Pericardium fibroblast (primary cell): ENCODE data around the gene GORASP2. TPM values are rescaled to one million over a fixed set of nuclear protein-coding genes. Genes with fewer than 3 reads are reported as not detected.

ENCODE experiments used
- total RNA-seq: library from RNA; depleted of rRNA; stranded (reverse); fragments of >200 nt; gene quantifications from 2 replicates; pipeline ENCODE4 v1.2.3, GENCODE V29; 2015

The GORASP2 gene
- total RNA-seq, result 60.9 and 112 TPM in 2 replicates

DNA sequence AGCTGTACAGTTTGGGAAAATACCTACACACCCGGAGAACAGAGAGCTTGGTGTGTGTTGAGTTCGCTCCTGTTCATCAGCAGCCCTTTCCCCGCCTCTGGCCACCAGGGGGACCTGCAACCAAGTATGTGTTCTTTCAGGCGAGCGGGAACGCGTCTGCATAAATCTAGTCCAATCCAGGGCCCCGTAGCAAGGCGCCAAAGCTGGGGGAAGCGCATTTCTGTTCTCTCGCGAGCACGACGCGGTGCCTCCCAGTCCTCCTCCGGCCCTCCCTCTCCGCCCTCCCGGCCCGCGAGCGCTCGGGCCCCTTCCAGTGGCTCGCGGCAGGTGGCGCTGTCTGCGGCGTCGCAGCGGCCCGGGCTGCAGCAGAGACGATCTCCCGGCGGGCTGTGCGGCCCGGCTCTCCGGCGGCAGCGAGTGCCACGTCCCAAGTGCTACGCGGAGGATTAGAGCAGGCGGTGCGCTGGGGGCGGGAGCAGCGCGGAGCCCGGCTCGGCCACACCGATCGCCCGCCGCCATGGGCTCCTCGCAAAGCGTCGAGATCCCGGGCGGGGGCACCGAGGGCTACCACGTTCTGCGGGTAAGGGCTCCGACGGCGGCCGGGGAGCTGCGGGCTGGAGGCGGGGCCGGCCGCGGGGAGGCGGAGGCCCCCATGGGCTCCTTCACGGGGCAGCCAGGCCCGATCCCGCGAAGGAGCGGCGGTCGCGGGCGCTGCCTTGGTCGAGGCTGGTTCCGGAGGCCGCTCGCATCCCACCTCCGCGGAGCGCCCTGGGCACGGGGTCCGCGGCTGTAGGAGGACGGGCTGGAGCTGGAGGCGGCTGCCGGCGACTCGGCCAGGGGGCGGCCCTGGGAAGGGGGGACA, at the start of gene GORASP2:
GORASP2 (plus strand) TSS at position 430 of the 862 bp plus-strand sequence; CDS start at position 518, 88 bp downstream.

Other genes with a start within 250 kb of the GORASP2 start
- not detected in 2 replicates for gene SP5, start 213.9 kb upstream of the GORASP2 start, total RNA-seq
- 0.34 TPM in 1 of 2 replicates, not detected in the other for gene ERICH2, start 158.9 kb upstream of the GORASP2 start, total RNA-seq
- not detected in 2 replicates for gene GAD1, start 112.4 kb upstream of the GORASP2 start, total RNA-seq
- 9.5 and 12.7 TPM in 2 replicates for gene TLK1, start 231.6 kb downstream of the GORASP2 start, total RNA-seq